ENCODE data around the gene INTS13. TPM values are rescaled to one million over a fixed set of nuclear protein-coding genes. Genes with fewer than 3 reads are reported as not detected.
"Not testable (repeated sequence)": the region's sequence is repeated elsewhere in the genome, so short reads cannot be mapped to it uniquely, and the experiment has no call there.

Gene INTS13
- total RNA-seq, 1 experiment from 2014 or later = 50.9 TPM

- no peak for DNase-seq (ENCODE audit: low read depth)
Observed at GRCh38 chr12:26869908-26870459, 67.8 kb downstream of the INTS13 start.

GRCh38 chr12:26869104-26869494, 68.7 kb downstream of the INTS13 start:
- DNase-seq (ENCODE audit: low read depth) = no peak

GRCh38 chr12:26868447-26869103, 69.2 kb downstream of the INTS13 start:
- no peak for DNase-seq (ENCODE audit: low read depth)

GRCh38 chr12:26867080-26867479, 70.7 kb downstream of the INTS13 start:
- DNase-seq (ENCODE audit: low read depth) = no peak

- DNase-seq (ENCODE audit: low read depth) = no peak
Observed at GRCh38 chr12:26863515-26863914, 74.3 kb downstream of the INTS13 start.

GRCh38 chr12:26862787-26863186, 75.0 kb downstream of the INTS13 start:
- not testable (repeated sequence) for DNase-seq (ENCODE audit: low read depth)

- DNase-seq (ENCODE audit: low read depth) = no peak
Observed at GRCh38 chr12:26861690-26862089, 76.1 kb downstream of the INTS13 start.

GRCh38 chr12:26857465-26858176, 80.2 kb downstream of the INTS13 start:
- no peak for DNase-seq (ENCODE audit: low read depth)

- DNase-seq (ENCODE audit: low read depth) = no peak
Observed at GRCh38 chr12:26855337-26855736, 82.4 kb downstream of the INTS13 start.

Other genes starting within 250 kb of the INTS13 start
- 4.9 and 9.3 TPM in 2 replicates for gene ITPR2, start 104.8 kb downstream of the INTS13 start, total RNA-seq (2014; rRNA removed; shearing (Covaris generic))
- 49.4 and 56.5 TPM in 2 replicates for gene FGFR1OP2, start 489 bp upstream of the INTS13 start, total RNA-seq (2014; rRNA removed; shearing (Covaris generic))
- 136 and 144 TPM in 2 replicates for gene TM7SF3, start 76.4 kb upstream of the INTS13 start, total RNA-seq (2014; rRNA removed; shearing (Covaris generic))
- gene MED21, start 84.6 kb upstream of the INTS13 start, total RNA-seq (2014; rRNA removed; shearing (Covaris generic)) = 52.8 and 59.8 TPM in 2 replicates
- not detected in 2 replicates for gene C12orf71, start 144.6 kb upstream of the INTS13 start, total RNA-seq (2014; rRNA removed; shearing (Covaris generic))